HEK293 (cell line): ENCODE measurements around the gene DHX16.

ENCODE experiments used
- GLIS2 ChIP-seq: fragments of 450-650 bp; formaldehyde crosslinking; IDR thresholded peaks from 2 replicates; pipeline ENCODE4 v1.5.1; 2016; ENCODE audit warnings: missing biosample characterization, missing genetic modification characterization
- KLF10 ChIP-seq: fragments of 450-650 bp; IDR thresholded peaks from 2 replicates; pipeline ENCODE4 v1.5.1; 2018; ENCODE audit warnings: missing biosample characterization, mild to moderate bottlenecking, missing genetic modification characterization
- KLF8 ChIP-seq: fragments of 450-650 bp; formaldehyde crosslinking; IDR thresholded peaks from 2 replicates; pipeline ENCODE4 v1.5.1; 2016; ENCODE audit warnings: missing biosample characterization, missing genetic modification characterization
- MYNN ChIP-seq: fragments of 450-650 bp; formaldehyde crosslinking; IDR thresholded peaks from 2 replicates; pipeline ENCODE4 v1.5.1; 2016; ENCODE audit warnings: missing biosample characterization, missing genetic modification characterization, borderline replicate concordance
- MZF1 ChIP-seq: fragments of 450-650 bp; formaldehyde crosslinking; IDR thresholded peaks from 2 replicates; pipeline ENCODE4 v1.5.1; 2017; ENCODE audit warnings: missing biosample characterization, missing genetic modification characterization, borderline replicate concordance
- SP7 ChIP-seq: fragments of 450-650 bp; formaldehyde crosslinking; IDR thresholded peaks from 2 replicates; pipeline ENCODE4 v1.5.1; 2016; ENCODE audit warnings: missing biosample characterization, missing genetic modification characterization
- WT1 ChIP-seq: fragments of 450-650 bp; formaldehyde crosslinking; IDR thresholded peaks from 2 replicates; pipeline ENCODE4 v1.5.1; 2016; ENCODE audit warnings: missing biosample characterization, missing genetic modification characterization
- ZBTB17 ChIP-seq: fragments of 450-650 bp; formaldehyde crosslinking; IDR thresholded peaks from 2 replicates; pipeline ENCODE4 v1.5.1; 2016; ENCODE audit warnings: missing biosample characterization, missing genetic modification characterization
- ZBTB8A ChIP-seq: fragments of 450-650 bp; formaldehyde crosslinking; IDR thresholded peaks from 2 replicates; pipeline ENCODE4 v1.5.1; 2016; ENCODE audit warnings: missing biosample characterization, missing genetic modification characterization
- ZFP3 ChIP-seq: fragments of 450-650 bp; formaldehyde crosslinking; IDR thresholded peaks from 2 replicates; pipeline ENCODE4 v1.5.1; 2016; ENCODE audit warnings: low read depth, missing biosample characterization, missing genetic modification characterization
- ZFP37 ChIP-seq: fragments of 450-650 bp; formaldehyde crosslinking; IDR thresholded peaks from 2 replicates; pipeline ENCODE4 v1.5.1; 2016; ENCODE audit warnings: missing biosample characterization, missing genetic modification characterization
- ZNF202 ChIP-seq: fragments of 450-650 bp; formaldehyde crosslinking; IDR thresholded peaks from 2 replicates; pipeline ENCODE4 v1.5.1; 2016; ENCODE audit warnings: missing biosample characterization, missing genetic modification characterization, borderline replicate concordance
- ZNF335 ChIP-seq: fragments of 450-650 bp; formaldehyde crosslinking; conservative IDR thresholded peaks from 2 replicates; pipeline ENCODE4 v1.5.1; 2016; ENCODE audit warnings: missing biosample characterization, missing genetic modification characterization
- ZNF341 ChIP-seq: fragments of 450-650 bp; formaldehyde crosslinking; IDR thresholded peaks from 2 replicates; pipeline ENCODE4; 2016; ENCODE audit warnings: low read depth, missing biosample characterization, missing genetic modification characterization
- ZNF394 ChIP-seq: fragments of 450-650 bp; formaldehyde crosslinking; IDR thresholded peaks from 2 replicates; pipeline ENCODE4 v1.5.1; 2016; ENCODE audit warnings: missing biosample characterization, missing genetic modification characterization, mild to moderate bottlenecking, moderate library complexity, borderline replicate concordance
- ZNF530 ChIP-seq: fragments of 450-650 bp; formaldehyde crosslinking; IDR thresholded peaks from 2 replicates; pipeline ENCODE4 v1.5.1; 2016; ENCODE audit warnings: low read depth, missing biosample characterization, missing genetic modification characterization
- ZNF654 ChIP-seq: fragments of 450-650 bp; formaldehyde crosslinking; IDR thresholded peaks from 2 replicates; pipeline ENCODE4 v1.5.1; 2016; ENCODE audit warnings: low read depth, missing biosample characterization, missing genetic modification characterization
- ZNF777 ChIP-seq: fragments of 450-650 bp; formaldehyde crosslinking; IDR thresholded peaks from 2 replicates; pipeline ENCODE4 v1.5.1; 2017; ENCODE audit warnings: missing biosample characterization, missing genetic modification characterization, borderline replicate concordance
- ZNF785 ChIP-seq: fragments of 450-650 bp; formaldehyde crosslinking; IDR thresholded peaks from 2 replicates; pipeline ENCODE4 v1.5.1; 2016; ENCODE audit warnings: missing biosample characterization, missing genetic modification characterization
- TF ChIP-seq, protein P1 (sequence below): fragments of 450-650 bp; formaldehyde crosslinking; IDR thresholded peaks from 2 replicates; pipeline ENCODE4 v1.5.1; 2016; ENCODE audit warnings: missing biosample characterization, missing genetic modification characterization
- TF ChIP-seq, protein P2 (sequence below): fragments of 450-650 bp; formaldehyde crosslinking; IDR thresholded peaks from 2 replicates; pipeline ENCODE4 v1.5.1; 2017; ENCODE audit warnings: missing biosample characterization, mild to moderate bottlenecking, missing genetic modification characterization, moderate library complexity
- TF ChIP-seq, protein P3 (sequence below): fragments of 450-650 bp; formaldehyde crosslinking; IDR thresholded peaks from 2 replicates; pipeline ENCODE4 v1.5.1; 2016; ENCODE audit warnings: missing biosample characterization, missing genetic modification characterization
- TF ChIP-seq, protein P4 (sequence below): fragments of 450-650 bp; IDR thresholded peaks from 2 replicates; pipeline ENCODE4 v1.5.1; 2018; ENCODE audit warnings: missing biosample characterization, missing genetic modification characterization
- TF ChIP-seq, protein P5 (sequence below): fragments of 450-650 bp; formaldehyde crosslinking; IDR thresholded peaks from 2 replicates; pipeline ENCODE4 v1.5.1; 2016; ENCODE audit warnings: missing biosample characterization, missing genetic modification characterization
- TF ChIP-seq, protein P6 (sequence below): fragments of 450-650 bp; formaldehyde crosslinking; optimal IDR thresholded peaks from 2 replicates; pipeline ENCODE3; 2016; ENCODE audit warnings: missing biosample characterization, mild to moderate bottlenecking, missing genetic modification characterization
- TF ChIP-seq, protein P7 (sequence below): fragments of 450-650 bp; formaldehyde crosslinking; IDR thresholded peaks from 2 replicates; pipeline ENCODE4 v1.5.1; 2016; ENCODE audit warnings: missing biosample characterization, missing genetic modification characterization

DHX16 gene

DNA sequence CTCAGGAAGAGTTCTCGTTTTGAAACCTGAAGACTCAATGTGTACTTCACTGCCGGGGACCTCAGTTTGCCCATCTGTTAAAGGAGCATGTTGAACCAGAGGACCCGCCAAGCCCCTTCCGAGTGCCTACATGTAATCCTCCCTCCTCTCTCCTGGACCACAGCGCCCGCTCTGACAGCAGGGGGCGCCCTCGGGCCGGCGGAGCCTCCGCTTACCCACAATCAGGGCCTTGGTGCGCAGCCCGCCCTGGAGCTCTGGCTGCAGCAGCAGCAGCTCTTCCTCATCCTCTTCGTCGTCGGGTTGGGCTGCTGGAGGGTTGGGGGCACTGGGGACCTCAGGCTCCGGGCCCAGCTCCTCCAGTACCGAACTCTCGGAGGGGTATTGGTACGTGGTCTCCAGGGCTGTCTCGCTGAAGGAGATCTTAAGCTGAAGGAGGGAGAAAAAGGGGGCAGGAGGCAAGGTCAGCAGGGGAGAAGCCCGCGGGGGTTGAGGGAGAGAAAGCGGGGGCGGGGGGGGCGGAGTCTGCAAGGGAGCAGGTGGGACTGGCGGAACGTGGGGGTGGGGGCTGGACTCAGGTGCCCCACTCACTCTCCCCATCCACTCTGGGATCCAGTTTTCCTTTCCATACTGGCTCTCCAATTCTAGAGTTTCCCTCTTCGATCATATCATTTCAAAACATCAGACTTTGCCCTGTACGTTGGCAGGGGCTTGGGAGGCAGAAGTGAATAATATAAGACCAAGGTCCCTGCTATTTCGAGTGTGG lies 6.3 kb upstream of the DHX16 start (continued):
- TF ChIP-seq ZNF654 (tag by site-specific recombination) (peak; percentile 96), WT1 (peak; percentile 37; the same call in 1 of the 2 replicates), ZBTB8A (tag by site-specific recombination) (peak; percentile 52), MYNN (tag by site-specific recombination) (no peak), KLF10 (tag by site-specific recombination) (0 out of 2 replicates have a peak, but pooled peaks have one; percentile 23), MZF1 (tag by site-specific recombination) (no peak), ZFP3 (tag by site-specific recombination) (0 out of 2 replicates have a peak, but pooled peaks have one; percentile 28), ZNF335 (tag by site-specific recombination) (peak; percentile 64), GLIS2 (tag by site-specific recombination) (peak; percentile 13; the same call in 1 of the 2 replicates), ZNF341 (tag by site-specific recombination) (peak; percentile 10; the same call in 1 of the 2 replicates), ZNF777 (tag by site-specific recombination) (0 out of 2 replicates have a peak, but pooled peaks have one; percentile 36), SP7 (tag by site-specific recombination) (0 out of 2 replicates have a peak, but pooled peaks have one; percentile 35), ZFP37 (tag by site-specific recombination) (0 out of 2 replicates have a peak, but pooled peaks have one; percentile 42), ZNF394 (tag by site-specific recombination) (peak; percentile 55; the same call in 1 of the 2 replicates), ZNF530 (tag by site-specific recombination) (no peak), ZNF785 (tag by site-specific recombination) (no peak), ZNF202 (tag by site-specific recombination) (no peak), ZBTB17 (tag by site-specific recombination) (peak; percentile 86), KLF8 (tag by site-specific recombination) (peak; percentile 40; the same call in 1 of the 2 replicates)
- TF ChIP-seq, protein P1, sequence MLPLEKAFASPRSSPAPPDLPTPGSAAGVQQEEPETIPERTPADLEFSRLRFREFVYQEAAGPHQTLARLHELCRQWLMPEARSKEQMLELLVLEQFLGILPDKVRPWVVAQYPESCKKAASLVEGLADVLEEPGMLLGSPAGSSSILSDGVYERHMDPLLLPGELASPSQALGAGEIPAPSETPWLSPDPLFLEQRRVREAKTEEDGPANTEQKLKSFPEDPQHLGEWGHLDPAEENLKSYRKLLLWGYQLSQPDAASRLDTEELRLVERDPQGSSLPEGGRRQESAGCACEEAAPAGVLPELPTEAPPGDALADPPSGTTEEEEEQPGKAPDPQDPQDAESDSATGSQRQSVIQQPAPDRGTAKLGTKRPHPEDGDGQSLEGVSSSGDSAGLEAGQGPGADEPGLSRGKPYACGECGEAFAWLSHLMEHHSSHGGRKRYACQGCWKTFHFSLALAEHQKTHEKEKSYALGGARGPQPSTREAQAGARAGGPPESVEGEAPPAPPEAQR (tag by site-specific recombination) = no peak
- TF ChIP-seq, protein P2, sequence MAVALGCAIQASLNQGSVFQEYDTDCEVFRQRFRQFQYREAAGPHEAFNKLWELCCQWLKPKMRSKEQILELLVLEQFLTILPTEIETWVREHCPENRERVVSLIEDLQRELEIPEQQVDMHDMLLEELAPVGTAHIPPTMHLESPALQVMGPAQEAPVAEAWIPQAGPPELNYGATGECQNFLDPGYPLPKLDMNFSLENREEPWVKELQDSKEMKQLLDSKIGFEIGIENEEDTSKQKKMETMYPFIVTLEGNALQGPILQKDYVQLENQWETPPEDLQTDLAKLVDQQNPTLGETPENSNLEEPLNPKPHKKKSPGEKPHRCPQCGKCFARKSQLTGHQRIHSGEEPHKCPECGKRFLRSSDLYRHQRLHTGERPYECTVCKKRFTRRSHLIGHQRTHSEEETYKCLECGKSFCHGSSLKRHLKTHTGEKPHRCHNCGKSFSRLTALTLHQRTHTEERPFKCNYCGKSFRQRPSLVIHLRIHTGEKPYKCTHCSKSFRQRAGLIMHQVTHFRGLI (tag by site-specific recombination) = peak; percentile 65; the same call in 1 of the 2 replicates
- TF ChIP-seq, protein P3, sequence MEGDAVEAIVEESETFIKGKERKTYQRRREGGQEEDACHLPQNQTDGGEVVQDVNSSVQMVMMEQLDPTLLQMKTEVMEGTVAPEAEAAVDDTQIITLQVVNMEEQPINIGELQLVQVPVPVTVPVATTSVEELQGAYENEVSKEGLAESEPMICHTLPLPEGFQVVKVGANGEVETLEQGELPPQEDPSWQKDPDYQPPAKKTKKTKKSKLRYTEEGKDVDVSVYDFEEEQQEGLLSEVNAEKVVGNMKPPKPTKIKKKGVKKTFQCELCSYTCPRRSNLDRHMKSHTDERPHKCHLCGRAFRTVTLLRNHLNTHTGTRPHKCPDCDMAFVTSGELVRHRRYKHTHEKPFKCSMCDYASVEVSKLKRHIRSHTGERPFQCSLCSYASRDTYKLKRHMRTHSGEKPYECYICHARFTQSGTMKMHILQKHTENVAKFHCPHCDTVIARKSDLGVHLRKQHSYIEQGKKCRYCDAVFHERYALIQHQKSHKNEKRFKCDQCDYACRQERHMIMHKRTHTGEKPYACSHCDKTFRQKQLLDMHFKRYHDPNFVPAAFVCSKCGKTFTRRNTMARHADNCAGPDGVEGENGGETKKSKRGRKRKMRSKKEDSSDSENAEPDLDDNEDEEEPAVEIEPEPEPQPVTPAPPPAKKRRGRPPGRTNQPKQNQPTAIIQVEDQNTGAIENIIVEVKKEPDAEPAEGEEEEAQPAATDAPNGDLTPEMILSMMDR = peak; percentile 90
- TF ChIP-seq, protein P4, sequence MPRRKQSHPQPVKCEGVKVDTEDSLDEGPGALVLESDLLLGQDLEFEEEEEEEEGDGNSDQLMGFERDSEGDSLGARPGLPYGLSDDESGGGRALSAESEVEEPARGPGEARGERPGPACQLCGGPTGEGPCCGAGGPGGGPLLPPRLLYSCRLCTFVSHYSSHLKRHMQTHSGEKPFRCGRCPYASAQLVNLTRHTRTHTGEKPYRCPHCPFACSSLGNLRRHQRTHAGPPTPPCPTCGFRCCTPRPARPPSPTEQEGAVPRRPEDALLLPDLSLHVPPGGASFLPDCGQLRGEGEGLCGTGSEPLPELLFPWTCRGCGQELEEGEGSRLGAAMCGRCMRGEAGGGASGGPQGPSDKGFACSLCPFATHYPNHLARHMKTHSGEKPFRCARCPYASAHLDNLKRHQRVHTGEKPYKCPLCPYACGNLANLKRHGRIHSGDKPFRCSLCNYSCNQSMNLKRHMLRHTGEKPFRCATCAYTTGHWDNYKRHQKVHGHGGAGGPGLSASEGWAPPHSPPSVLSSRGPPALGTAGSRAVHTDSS (tag by site-specific recombination) = peak; percentile 96
- TF ChIP-seq, protein P5, sequence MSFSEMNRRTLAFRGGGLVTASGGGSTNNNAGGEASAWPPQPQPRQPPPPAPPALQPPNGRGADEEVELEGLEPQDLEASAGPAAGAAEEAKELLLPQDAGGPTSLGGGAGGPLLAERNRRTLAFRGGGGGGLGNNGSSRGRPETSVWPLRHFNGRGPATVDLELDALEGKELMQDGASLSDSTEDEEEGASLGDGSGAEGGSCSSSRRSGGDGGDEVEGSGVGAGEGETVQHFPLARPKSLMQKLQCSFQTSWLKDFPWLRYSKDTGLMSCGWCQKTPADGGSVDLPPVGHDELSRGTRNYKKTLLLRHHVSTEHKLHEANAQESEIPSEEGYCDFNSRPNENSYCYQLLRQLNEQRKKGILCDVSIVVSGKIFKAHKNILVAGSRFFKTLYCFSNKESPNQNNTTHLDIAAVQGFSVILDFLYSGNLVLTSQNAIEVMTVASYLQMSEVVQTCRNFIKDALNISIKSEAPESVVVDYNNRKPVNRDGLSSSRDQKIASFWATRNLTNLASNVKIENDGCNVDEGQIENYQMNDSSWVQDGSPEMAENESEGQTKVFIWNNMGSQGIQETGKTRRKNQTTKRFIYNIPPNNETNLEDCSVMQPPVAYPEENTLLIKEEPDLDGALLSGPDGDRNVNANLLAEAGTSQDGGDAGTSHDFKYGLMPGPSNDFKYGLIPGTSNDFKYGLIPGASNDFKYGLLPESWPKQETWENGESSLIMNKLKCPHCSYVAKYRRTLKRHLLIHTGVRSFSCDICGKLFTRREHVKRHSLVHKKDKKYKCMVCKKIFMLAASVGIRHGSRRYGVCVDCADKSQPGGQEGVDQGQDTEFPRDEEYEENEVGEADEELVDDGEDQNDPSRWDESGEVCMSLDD = no peak
- TF ChIP-seq, protein P6, sequence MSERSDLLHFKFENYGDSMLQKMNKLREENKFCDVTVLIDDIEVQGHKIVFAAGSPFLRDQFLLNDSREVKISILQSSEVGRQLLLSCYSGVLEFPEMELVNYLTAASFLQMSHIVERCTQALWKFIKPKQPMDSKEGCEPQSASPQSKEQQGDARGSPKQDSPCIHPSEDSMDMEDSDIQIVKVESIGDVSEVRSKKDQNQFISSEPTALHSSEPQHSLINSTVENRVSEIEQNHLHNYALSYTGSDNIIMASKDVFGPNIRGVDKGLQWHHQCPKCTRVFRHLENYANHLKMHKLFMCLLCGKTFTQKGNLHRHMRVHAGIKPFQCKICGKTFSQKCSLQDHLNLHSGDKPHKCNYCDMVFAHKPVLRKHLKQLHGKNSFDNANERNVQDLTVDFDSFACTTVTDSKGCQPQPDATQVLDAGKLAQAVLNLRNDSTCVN (tag by site-specific recombination) = peak; percentile 31
- TF ChIP-seq, protein P7, sequence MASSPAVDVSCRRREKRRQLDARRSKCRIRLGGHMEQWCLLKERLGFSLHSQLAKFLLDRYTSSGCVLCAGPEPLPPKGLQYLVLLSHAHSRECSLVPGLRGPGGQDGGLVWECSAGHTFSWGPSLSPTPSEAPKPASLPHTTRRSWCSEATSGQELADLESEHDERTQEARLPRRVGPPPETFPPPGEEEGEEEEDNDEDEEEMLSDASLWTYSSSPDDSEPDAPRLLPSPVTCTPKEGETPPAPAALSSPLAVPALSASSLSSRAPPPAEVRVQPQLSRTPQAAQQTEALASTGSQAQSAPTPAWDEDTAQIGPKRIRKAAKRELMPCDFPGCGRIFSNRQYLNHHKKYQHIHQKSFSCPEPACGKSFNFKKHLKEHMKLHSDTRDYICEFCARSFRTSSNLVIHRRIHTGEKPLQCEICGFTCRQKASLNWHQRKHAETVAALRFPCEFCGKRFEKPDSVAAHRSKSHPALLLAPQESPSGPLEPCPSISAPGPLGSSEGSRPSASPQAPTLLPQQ (tag by site-specific recombination) = 0 out of 2 replicates have a peak, but pooled peaks have one; percentile 47
